GM20000 (cell line): ENCODE data around the gene PIP5K1C.

Experiments
- DNase-seq: peaks from one replicate; pipeline ENCODE4 v3.0.0; 2012; ENCODE audit warnings: low spot score
- CTCF ChIP-seq: IDR thresholded peaks from 2 replicates; pipeline ENCODE4 v1.5.1; 2012; ENCODE audit warnings: mild to moderate bottlenecking, control low read depth; ENCODE audit errors: extremely low read depth, missing control alignments

Gene PIP5K1C

GRCh38 chr19:3658004-3658869 is 42.0 kb downstream of the PIP5K1C start:
- TF ChIP-seq CTCF = no peak
- no peak for DNase-seq

GRCh38 chr19:3657395-3657769 is 42.9 kb downstream of the PIP5K1C start:
- DNase-seq = no peak
- TF ChIP-seq CTCF = no peak

- TF ChIP-seq CTCF = no peak
- no peak for DNase-seq
Observed at GRCh38 chr19:3656747-3657394, 43.4 kb downstream of the PIP5K1C start.

GRCh38 chr19:3656073-3656746 is 44.1 kb downstream of the PIP5K1C start:
- no peak for DNase-seq
- no peak for TF ChIP-seq CTCF

- DNase-seq = no peak
- no peak for TF ChIP-seq CTCF
Observed at GRCh38 chr19:3655402-3656072, 44.7 kb downstream of the PIP5K1C start.

GRCh38 chr19:3653865-3654513 is 46.3 kb downstream of the PIP5K1C start:
- DNase-seq = no peak
- TF ChIP-seq CTCF = no peak
